ENCODE measurements around the gene UBL3. TPM values are rescaled to one million over a fixed set of nuclear protein-coding genes. Genes with fewer than 3 reads are reported as not detected.

The UBL3 gene
- total RNA-seq, 1 experiment from 2014 or later, result 11.1 TPM

DNA sequence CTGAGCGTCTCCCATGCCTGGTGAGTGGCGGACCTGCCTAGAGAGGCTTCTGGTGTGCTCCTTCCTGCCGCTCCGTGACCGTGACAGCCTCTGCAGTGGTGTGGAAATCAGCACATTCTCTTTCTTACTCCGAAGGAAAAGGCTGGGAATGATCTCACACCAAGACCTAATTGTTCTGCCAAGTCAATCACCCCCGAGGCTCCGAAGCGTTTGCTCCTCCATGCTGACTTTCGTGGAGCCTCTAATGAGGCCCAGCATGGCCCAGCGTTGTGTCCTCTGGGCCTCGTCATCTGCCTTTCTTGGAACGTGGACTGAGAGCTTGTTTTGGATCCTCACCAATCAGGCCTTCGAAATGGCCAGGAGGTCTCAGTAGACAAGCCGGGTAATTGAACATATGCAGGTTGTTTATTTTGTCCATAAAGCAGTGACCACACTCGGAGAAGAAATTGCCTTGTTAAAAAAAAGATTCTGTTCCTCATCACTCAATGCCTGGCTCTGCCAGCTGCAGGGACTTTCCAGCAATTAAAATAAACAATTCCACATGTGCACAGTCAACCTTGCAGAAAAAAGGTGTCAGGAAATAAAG, 107.1 kb downstream of the UBL3 start:
- in situ Hi-C loops (cut with HindIII; ENCODE audit: low pct_unique_long_range_greater_than_20kb, low sequenced_read_pairs) (no loop called here), intact Hi-C loops (cut with micrococcal nuclease; ENCODE audit: unreplicated experiment) (no loop called here)
- no peaks in the 10 kb centered on the region for H3K9me3 ChIP-seq (ENCODE audit: control insufficient read depth, insufficient read depth, low read depth, low read length)
- no peak overlapping the region for H3K4me3 ChIP-seq (ENCODE audit: low read depth in 2 of 2, low read length in 2 of 2)
- no peak overlapping the region for H3K27ac ChIP-seq (ENCODE audit: low read length)
- H3K27me3 ChIP-seq (ENCODE audit: control insufficient read depth, insufficient read depth, low read length), result no peaks in the 10 kb centered on the region
- TF ChIP-seq, protein P1, sequence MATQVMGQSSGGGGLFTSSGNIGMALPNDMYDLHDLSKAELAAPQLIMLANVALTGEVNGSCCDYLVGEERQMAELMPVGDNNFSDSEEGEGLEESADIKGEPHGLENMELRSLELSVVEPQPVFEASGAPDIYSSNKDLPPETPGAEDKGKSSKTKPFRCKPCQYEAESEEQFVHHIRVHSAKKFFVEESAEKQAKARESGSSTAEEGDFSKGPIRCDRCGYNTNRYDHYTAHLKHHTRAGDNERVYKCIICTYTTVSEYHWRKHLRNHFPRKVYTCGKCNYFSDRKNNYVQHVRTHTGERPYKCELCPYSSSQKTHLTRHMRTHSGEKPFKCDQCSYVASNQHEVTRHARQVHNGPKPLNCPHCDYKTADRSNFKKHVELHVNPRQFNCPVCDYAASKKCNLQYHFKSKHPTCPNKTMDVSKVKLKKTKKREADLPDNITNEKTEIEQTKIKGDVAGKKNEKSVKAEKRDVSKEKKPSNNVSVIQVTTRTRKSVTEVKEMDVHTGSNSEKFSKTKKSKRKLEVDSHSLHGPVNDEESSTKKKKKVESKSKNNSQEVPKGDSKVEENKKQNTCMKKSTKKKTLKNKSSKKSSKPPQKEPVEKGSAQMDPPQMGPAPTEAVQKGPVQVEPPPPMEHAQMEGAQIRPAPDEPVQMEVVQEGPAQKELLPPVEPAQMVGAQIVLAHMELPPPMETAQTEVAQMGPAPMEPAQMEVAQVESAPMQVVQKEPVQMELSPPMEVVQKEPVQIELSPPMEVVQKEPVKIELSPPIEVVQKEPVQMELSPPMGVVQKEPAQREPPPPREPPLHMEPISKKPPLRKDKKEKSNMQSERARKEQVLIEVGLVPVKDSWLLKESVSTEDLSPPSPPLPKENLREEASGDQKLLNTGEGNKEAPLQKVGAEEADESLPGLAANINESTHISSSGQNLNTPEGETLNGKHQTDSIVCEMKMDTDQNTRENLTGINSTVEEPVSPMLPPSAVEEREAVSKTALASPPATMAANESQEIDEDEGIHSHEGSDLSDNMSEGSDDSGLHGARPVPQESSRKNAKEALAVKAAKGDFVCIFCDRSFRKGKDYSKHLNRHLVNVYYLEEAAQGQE (IDR thresholded peaks at IDR 0.05; ENCODE audit: insufficient read depth in 1 of 2, low read depth in 2 of 2, low read length in 1 of 2), result no peak
- TF ChIP-seq POLR2AphosphoS5 (IDR thresholded peaks at IDR 0.05; ENCODE audit: low read depth, low read length) (no peak), TCF7L2 (IDR thresholded peaks at IDR 0.05; ENCODE audit: low read depth, low read length) (no peak), SIN3A (IDR thresholded peaks at IDR 0.05; ENCODE audit: borderline replicate concordance, insufficient read depth, low read depth, low read length) (no peak)
- TF ChIP-seq, protein P2, sequence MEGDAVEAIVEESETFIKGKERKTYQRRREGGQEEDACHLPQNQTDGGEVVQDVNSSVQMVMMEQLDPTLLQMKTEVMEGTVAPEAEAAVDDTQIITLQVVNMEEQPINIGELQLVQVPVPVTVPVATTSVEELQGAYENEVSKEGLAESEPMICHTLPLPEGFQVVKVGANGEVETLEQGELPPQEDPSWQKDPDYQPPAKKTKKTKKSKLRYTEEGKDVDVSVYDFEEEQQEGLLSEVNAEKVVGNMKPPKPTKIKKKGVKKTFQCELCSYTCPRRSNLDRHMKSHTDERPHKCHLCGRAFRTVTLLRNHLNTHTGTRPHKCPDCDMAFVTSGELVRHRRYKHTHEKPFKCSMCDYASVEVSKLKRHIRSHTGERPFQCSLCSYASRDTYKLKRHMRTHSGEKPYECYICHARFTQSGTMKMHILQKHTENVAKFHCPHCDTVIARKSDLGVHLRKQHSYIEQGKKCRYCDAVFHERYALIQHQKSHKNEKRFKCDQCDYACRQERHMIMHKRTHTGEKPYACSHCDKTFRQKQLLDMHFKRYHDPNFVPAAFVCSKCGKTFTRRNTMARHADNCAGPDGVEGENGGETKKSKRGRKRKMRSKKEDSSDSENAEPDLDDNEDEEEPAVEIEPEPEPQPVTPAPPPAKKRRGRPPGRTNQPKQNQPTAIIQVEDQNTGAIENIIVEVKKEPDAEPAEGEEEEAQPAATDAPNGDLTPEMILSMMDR (IDR thresholded peaks at IDR 0.05), result no peak
- CTCF ChIA-PET, result no interaction called here
- DNase-seq (ENCODE audit: low read depth, low spot score) (no peak), ATAC-seq (no peak)
- no peaks in the 10 kb centered on the region for H3K36me3 ChIP-seq (ENCODE audit: control insufficient read depth, insufficient read depth, low read length)
- BruUV-seq (replicated peaks), result no TSS peak
- POLR2A ChIA-PET, result interaction anchor here (0.5 to 0.7 kb wide), 3 partner anchors 150 to 358 kb away, joined by 3 to 11 read pairs (median 4); no protein-coding TSS in a partner anchor
- no peaks in the 10 kb centered on the region for H3K4me1 ChIP-seq (ENCODE audit: control insufficient read depth, insufficient read depth, low read length)

DNA sequence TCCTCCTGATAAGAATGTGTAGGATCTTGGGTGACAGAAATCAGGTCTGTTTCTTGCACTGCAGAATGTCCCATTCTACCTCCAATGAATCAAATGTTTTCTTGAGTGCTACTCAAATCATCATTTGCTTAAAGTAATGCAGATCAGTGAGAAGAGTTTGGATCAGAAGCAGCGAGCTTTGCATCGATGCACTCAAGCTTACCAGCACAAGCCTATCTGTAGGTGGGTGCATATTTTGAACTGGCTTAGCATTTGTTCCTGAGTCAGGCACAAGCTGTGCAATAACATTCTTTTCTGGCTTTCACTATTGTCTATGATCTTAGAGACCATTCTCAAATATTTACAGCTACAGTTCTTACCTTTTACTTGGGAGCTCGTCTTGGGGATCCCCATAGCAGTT, 109.5 kb downstream of the UBL3 start:
- CTCF ChIA-PET, result no interaction called here
- POLR2A ChIA-PET, result no interaction called here
- no peak overlapping the region for H3K4me3 ChIP-seq (ENCODE audit: low read depth in 2 of 2, low read length in 2 of 2)
- BruUV-seq (replicated peaks), result no TSS peak
- no peaks in the 10 kb centered on the region for H3K36me3 ChIP-seq (ENCODE audit: control insufficient read depth, insufficient read depth, low read length)
- H3K27ac ChIP-seq (ENCODE audit: low read length), result no peak overlapping the region
- DNase-seq (ENCODE audit: low read depth, low spot score) (no peak), ATAC-seq (no peak)
- H3K4me1 ChIP-seq (ENCODE audit: control insufficient read depth, insufficient read depth, low read length), result no peaks in the 10 kb centered on the region
- TF ChIP-seq POLR2AphosphoS5 (IDR thresholded peaks at IDR 0.05; ENCODE audit: low read depth, low read length), result no peak
- TF ChIP-seq, protein P2 (IDR thresholded peaks at IDR 0.05), result no peak
- TF ChIP-seq, protein P1 (IDR thresholded peaks at IDR 0.05; ENCODE audit: insufficient read depth in 1 of 2, low read depth in 2 of 2, low read length in 1 of 2), result no peak
- TF ChIP-seq TCF7L2 (IDR thresholded peaks at IDR 0.05; ENCODE audit: low read depth, low read length), result no peak
- no peak for TF ChIP-seq SIN3A (IDR thresholded peaks at IDR 0.05; ENCODE audit: borderline replicate concordance, insufficient read depth, low read depth, low read length)
- no peaks in the 10 kb centered on the region for H3K9me3 ChIP-seq (ENCODE audit: control insufficient read depth, insufficient read depth, low read depth, low read length)
- intact Hi-C loops (cut with micrococcal nuclease; ENCODE audit: unreplicated experiment), result no loop called here
- in situ Hi-C loops (cut with HindIII; ENCODE audit: low pct_unique_long_range_greater_than_20kb, low sequenced_read_pairs), result no loop called here
- no peaks in the 10 kb centered on the region for H3K27me3 ChIP-seq (ENCODE audit: control insufficient read depth, insufficient read depth, low read length)
